Smooth muscle cell (in vitro differentiated cells): ENCODE data around the gene FXYD5. TPM values are rescaled to one million over a fixed set of nuclear protein-coding genes. Genes with fewer than 3 reads are reported as not detected.

Experiments
- DNase-seq: peaks from one replicate; lab custom pipeline; 2025; ENCODE audit not compliant: unreplicated experiment; lab: John Stamatoyannopoulos, UW
- H2AFZ ChIP-seq: fragments of 200-600 bp; sonication (generic); 2 replicates; pipeline ENCODE4 v1.6.0; 2016; ENCODE audit warnings: antibody characterized with exemption, low read depth, mild to moderate bottlenecking
- H3F3A ChIP-seq: fragments of 200-600 bp; sonication (generic); 2 replicates; pipeline ENCODE4 v1.6.0; 2017; ENCODE audit warnings: antibody characterized with exemption, low read depth
- H3K27ac ChIP-seq: fragments of 200-600 bp; sonication (generic); 2 replicates; pipeline ENCODE4 v1.5.1; 2016; ENCODE audit warnings: low read depth, mild to moderate bottlenecking
- H3K27me3 ChIP-seq: fragments of 200-600 bp; sonication (generic); 2 replicates; pipeline ENCODE4 v1.6.1; 2016; ENCODE audit warnings: low read depth, mild to moderate bottlenecking
- H3K36me3 ChIP-seq: fragments of 200-600 bp; sonication (generic); 2 replicates; pipeline ENCODE4 v1.5.1; 2016; ENCODE audit warnings: low read depth
- H3K4me1 ChIP-seq: fragments of 200-600 bp; sonication (generic); 2 replicates; pipeline ENCODE4 v1.5.1; 2016; ENCODE audit warnings: low read depth
- H3K4me2 ChIP-seq: fragments of 200-600 bp; sonication (generic); 2 replicates; pipeline ENCODE4 v1.6.0; 2016; ENCODE audit warnings: mild to moderate bottlenecking
- H3K4me3 ChIP-seq: fragments of 200-600 bp; sonication (generic); 2 replicates; pipeline ENCODE4 v1.5.1; 2016; ENCODE audit warnings: mild to moderate bottlenecking
- H3K79me2 ChIP-seq: fragments of 200-600 bp; sonication (generic); 2 replicates; pipeline ENCODE4 v1.6.0; 2016; ENCODE audit warnings: low read depth, mild to moderate bottlenecking
- H3K9ac ChIP-seq: fragments of 200-600 bp; sonication (generic); 2 replicates; pipeline ENCODE4 v1.6.0; 2016; ENCODE audit warnings: low read depth
- H3K9me3 ChIP-seq: fragments of 200-600 bp; sonication (generic); replicated peaks from 2 replicates; pipeline ENCODE4 v1.5.1; 2016; ENCODE audit warnings: low read depth
- H4K20me1 ChIP-seq: fragments of 200-600 bp; sonication (generic); 2 replicates; pipeline ENCODE4 v1.6.0; 2016; ENCODE audit warnings: low read depth
- CTCF ChIP-seq: fragments of 200-600 bp; sonication (generic); IDR thresholded peaks from 2 replicates; pipeline ENCODE4 v1.5.1; 2017; ENCODE audit warnings: borderline replicate concordance, mild to moderate bottlenecking, antibody characterized with exemption; ENCODE audit not compliant: insufficient read depth, poor library complexity, severe bottlenecking
- WGBS: methylation state at CpG from one replicate; pipeline ENCODE4 v1.1.7; 2016; ENCODE audit warnings: low lambda C conversion rate; 5-methylcytosine and 5-hydroxymethylcytosine counted together
- polyA plus RNA-seq: library from polyadenylated mRNA; unstranded; fragments of >200 nt; fragmentation: Nextera tagmentation; extraction: Ambion mirVana; gene quantifications from 2 replicates; pipeline ENCODE4 v1.2.1, GENCODE V29; 2016
- total RNA-seq: library from RNA; depleted of rRNA; stranded (reverse); fragments of >200 nt; gene quantifications from 2 replicates; pipeline ENCODE4 v1.2.3, GENCODE V29; 2014

Gene FXYD5
- total and polyA plus RNA-seq, 2 experiments from 2014 or later: 133 to 205 TPM

- Histone ChIP-seq H3K79me2 (no peaks in the 10 kb centered on the region), H3F3A (no peaks in the 10 kb centered on the region), H3K4me3 (no peak overlapping the region), H3K9me3 (no peaks in the 10 kb centered on the region), H2AFZ (no peak overlapping the region), H3K27me3 (no peaks in the 10 kb centered on the region), H3K36me3 (no peaks in the 10 kb centered on the region), H3K27ac (no peak overlapping the region), H3K4me1 (no peaks in the 10 kb centered on the region), H3K4me2 (no peak overlapping the region), H4K20me1 (no peaks in the 10 kb centered on the region), H3K9ac (no peak overlapping the region)
- TF ChIP-seq CTCF: no peak
- 71% methylated on average over 5 of the region's 5 CpGs for WGBS
- no peak for DNase-seq
These were observed 51.8 kb downstream of the FXYD5 start for GRCh38 chr19:35206379-35206778.

GRCh38 chr19:35206855-35207254 lies 52.3 kb downstream of the FXYD5 start:
- Histone ChIP-seq H3F3A (no peaks in the 10 kb centered on the region), H2AFZ (no peak overlapping the region), H3K4me3 (no peak overlapping the region), H3K9me3 (no peaks in the 10 kb centered on the region), H3K27ac (no peak overlapping the region), H3K27me3 (no peaks in the 10 kb centered on the region), H3K79me2 (no peaks in the 10 kb centered on the region), H3K36me3 (no peaks in the 10 kb centered on the region), H3K4me2 (no peak overlapping the region), H3K9ac (no peak overlapping the region), H3K4me1 (no peaks in the 10 kb centered on the region), H4K20me1 (no peaks in the 10 kb centered on the region)
- WGBS: 94% methylated on average over 1 of the region's 1 CpG
- no peak for DNase-seq
- TF ChIP-seq CTCF: no peak

- no peak overlapping the region for H2AFZ ChIP-seq
- no peaks in the 10 kb centered on the region for H3K27me3 ChIP-seq
- H3K4me1 ChIP-seq: no peaks in the 10 kb centered on the region
- no peaks in the 10 kb centered on the region for H3F3A ChIP-seq
- H3K9me3 ChIP-seq: no peaks in the 10 kb centered on the region
- no peaks in the 10 kb centered on the region for H4K20me1 ChIP-seq
- no peak overlapping the region for H3K4me2 ChIP-seq
- H3K36me3 ChIP-seq: no peaks in the 10 kb centered on the region
- no peak overlapping the region for H3K9ac ChIP-seq
- no peak overlapping the region for H3K4me3 ChIP-seq
- 89% methylated on average over 8 of the region's 8 CpGs for WGBS
- no peak for TF ChIP-seq CTCF
- DNase-seq: no peak
- no peaks in the 10 kb centered on the region for H3K79me2 ChIP-seq
- H3K27ac ChIP-seq: no peak overlapping the region
These were observed 52.9 kb downstream of the FXYD5 start for GRCh38 chr19:35207391-35207871.

- H3F3A ChIP-seq: no peaks in the 10 kb centered on the region
- H3K9ac ChIP-seq: no peak overlapping the region
- DNase-seq: no peak
- WGBS: 88% methylated on average over 8 of the region's 8 CpGs
- H3K36me3 ChIP-seq: no peaks in the 10 kb centered on the region
- H3K79me2 ChIP-seq: no peaks in the 10 kb centered on the region
- no peaks in the 10 kb centered on the region for H4K20me1 ChIP-seq
- TF ChIP-seq CTCF: no peak
- H2AFZ ChIP-seq: no peak overlapping the region
- no peak overlapping the region for H3K27ac ChIP-seq
- no peaks in the 10 kb centered on the region for H3K4me1 ChIP-seq
- no peaks in the 10 kb centered on the region for H3K9me3 ChIP-seq
- no peak overlapping the region for H3K4me3 ChIP-seq
- no peak overlapping the region for H3K4me2 ChIP-seq
- no peaks in the 10 kb centered on the region for H3K27me3 ChIP-seq
These were observed 53.6 kb downstream of the FXYD5 start for GRCh38 chr19:35208121-35208520.
